GM19023 (cell line): Measurements from ENCODE around the gene COP1.
"Not testable (repeated sequence)": the region's sequence is repeated elsewhere in the genome, so short reads cannot be mapped to it uniquely, and the experiment has no call there.

Source experiments
- ATAC-seq: cut with Tn5 transposase; IDR thresholded peaks from one replicate; pipeline ENCODE4 v1.9.1; 2021; ENCODE audit warnings: mild to moderate bottlenecking, moderate library complexity; ENCODE audit not compliant: unreplicated experiment

The COP1 gene

DNA sequence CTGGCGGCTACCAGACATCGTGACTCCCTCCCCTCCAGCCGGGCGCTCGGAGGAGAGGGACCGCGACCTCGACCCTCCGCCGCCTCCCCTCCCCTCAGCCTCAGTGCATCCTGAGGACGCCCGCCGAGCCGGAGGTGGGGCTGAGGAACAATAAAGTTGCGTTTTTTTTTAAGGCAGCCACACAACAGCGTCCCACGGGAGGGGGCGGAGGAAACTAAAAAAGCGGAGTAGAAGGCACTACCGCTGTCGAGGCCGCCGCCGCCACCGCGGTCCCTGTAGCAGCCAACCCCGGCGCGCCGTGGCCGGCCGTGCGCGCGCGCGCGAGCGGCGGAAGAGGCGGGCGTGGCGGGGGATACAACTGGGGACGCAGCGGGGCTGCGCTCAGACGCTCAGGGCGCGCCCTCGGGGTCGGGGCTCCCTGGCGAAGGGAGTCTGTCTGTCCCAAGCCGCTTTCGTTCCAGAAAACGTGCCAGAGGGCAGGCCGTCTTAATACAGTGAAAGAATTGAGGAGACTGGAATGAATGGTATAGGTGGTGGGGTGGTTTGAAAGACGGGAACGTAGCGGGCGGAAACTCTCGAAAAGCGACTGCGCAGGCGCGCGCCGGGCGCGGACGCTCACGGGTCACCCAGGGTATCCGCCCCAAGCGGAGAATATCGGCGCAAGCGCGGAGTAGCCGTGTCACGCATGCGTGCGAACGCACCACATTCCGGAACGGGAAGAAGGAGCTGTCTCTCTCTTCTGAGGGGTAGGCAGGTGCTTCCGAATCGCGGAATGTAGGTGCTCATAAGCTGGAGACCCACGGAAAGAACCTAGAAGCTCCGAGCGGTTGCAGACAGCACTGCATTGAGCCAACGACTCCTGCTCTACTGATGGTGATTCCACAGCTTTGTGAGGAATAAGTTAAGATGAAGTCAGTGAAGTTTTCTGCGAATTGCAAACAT is at the start of gene COP1:
COP1 (minus strand) TSS at position 326 of the 942 bp plus-strand sequence; CDS start at position 18, 308 bp downstream.
- ATAC-seq, result peak; percentile 86

DNA sequence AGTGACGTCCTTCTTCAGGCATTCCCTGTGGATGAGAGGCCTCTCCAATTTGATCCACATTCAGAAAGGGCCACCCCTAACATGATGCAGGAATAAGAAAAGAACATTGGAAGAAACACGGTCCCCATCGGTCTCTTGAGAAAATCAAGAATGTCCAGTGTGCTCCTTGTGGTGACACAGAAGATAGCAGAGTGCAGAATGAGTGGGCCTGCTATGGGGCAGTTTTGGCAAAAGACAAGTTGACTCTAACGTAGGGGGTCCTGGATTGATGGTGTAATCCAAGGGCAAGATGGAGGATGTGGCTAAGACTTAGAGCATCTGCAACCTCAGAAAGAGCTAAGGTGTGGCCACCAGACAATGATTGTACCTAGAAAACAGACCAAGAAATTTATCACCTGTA is 45.1 kb upstream of the COP1 start:
- ATAC-seq, result no peak

DNA sequence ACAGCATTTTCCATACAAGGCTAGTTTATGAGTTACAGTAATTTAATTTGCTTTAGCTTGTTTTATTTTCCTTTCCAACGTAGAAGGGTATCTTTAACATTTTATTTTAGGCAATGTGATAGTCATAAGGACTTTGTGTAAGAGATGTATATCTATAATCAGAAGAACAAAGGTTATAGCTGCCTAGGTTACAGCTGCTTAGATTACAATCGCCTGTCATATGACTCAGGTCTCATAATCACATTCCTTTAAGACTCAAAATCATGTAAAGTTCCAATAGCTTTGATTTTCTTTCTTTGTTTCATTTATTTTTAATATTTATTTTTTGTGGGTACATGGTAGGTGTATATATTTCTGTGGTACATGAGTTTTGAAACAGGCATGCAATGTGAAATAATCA is 37.8 kb upstream of the COP1 start:
- ATAC-seq, result no peak

DNA sequence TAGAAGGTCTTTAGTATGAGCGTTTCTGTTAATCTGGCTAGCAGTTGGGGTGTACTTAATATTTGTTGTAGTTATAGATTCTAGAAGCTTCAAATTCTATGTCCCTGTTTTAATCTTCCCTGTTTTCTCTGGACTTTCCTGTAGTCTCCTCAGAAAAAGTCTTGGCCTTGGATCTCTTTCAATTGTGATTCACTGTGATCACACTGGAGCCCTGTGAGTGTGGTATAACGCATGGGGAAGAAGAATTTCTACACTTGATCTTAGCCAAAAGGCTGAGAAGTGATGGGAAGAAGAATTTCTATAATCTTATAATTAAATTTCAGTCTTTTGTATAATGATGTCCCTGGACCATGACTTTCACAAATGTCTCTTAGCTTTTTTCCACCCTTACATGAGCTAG is 36.7 kb upstream of the COP1 start:
- ATAC-seq, result no peak

DNA sequence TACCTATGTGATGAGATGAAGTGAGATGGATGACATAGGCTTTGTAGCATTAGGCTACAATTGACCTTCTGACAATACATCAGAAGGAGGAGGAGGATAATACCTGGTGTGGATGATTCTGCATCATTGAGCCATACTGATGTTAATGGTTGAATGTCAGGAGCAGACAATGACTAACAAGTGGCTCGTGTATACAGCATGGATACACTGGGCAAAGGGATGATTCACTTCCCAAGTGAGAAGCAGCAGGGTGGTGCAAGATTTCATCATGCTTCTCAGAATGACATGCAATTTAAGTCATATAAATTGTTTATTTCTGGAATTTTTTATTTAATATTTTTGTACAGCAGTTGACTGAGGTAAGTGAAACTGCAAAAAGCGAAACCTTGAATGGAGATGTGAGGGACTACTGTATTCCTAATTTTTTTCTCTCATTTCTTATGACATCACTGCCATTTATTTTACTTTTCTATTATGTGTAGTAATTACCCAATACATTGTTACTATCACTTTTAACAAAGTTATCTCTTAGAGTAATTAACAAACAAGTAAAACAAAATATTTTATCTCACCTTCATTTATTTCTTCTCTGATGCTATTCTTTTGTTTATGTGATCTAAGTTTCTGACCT is 34.4 kb upstream of the COP1 start:
- no peak for ATAC-seq

DNA sequence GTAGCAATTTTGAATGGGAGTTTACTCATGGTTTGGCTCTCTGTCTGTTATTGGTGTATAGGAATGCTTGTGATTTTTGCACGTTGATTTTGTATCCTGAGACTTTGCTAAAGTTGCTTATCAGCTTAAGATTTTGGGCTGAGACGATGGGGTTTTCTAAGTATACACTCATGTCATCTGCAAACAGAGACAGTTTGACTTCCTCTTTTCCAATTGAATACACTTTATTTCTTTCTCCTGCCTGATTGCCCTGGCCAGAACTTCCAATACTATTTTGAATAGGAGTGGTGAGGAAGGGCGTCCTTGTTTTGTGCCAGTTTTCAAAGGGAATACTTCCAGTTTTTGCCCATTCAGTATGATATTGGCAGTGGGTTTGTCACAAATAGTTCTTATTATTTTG is 26.6 kb upstream of the COP1 start:
- ATAC-seq, result not testable (repeated sequence)

DNA sequence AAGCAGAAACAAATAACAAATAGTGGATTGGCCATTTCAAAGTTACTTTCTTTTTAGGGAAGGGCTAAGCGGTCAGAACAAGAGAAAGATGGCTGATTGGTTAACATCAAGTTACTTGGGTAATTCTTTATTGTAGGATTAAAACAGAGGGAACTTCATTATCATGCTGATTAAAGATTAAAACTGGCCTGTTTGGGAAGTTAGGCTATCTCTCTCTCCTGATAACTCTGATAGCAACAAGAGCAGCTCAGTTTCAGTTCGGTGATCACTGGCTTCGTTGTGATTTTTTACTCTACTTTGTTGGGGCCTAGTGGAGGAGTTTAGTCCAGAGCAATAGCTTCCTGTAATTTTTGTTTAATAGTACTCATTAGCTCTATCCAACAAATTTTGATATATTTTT is 20.5 kb upstream of the COP1 start:
- no peak for ATAC-seq

DNA sequence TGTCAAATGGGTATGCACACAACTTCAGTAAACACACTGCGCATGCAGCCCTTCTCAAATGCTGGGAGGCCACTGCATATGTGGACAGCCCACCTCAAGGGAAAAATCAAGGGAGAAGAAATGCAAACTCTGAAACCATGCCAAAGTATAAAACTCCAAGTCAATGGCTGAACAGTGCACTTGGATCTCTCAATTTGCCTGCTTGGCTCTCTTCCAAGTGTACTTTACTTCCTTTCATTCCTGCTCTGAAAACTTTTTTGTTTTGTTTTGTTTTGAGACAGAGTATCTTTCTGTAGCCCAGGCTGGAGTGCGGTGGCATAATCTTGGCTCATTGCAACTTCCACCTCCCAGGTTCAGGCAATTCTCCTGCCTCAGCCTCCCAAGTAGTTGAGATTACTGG is 18.8 kb upstream of the COP1 start:
- no peak for ATAC-seq

DNA sequence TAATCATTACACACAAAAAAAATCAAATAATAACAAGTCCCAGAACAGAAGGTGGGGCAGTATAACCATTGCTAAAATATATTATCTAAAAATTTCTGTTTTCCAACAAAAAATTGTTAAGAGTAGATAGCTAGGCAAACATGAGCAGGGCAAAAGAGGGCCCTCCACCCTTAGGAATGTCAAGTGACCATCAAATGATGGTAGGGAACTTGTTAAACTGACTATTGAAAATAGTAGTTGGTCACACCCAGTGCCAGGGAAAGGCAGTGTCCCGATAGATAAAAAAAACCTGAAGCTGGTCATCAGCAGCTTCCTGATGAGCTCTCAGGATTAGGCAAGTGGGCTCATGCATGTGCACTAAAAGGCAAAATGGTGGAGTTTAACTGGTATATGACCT is 18.4 kb upstream of the COP1 start:
- ATAC-seq, result no peak

DNA sequence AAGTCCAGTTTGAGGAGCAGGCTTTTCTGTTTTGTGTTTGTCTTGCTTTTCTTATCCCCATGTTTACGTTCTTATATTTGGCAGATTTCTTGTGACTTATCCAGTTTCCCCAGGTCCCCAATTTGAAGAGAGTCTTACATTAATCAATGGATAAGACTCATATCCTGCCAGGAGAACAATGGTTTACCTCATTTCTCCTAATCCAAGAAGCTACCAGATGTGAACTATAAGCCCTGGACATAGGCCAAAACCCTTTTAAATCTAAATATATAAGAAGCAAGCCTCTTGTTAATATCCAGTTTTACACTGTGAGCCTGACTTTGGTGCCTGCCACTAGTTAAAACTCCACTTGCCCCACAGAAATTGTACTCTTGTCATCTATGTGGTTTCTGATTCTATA is 15.1 kb upstream of the COP1 start:
- no peak for ATAC-seq

DNA sequence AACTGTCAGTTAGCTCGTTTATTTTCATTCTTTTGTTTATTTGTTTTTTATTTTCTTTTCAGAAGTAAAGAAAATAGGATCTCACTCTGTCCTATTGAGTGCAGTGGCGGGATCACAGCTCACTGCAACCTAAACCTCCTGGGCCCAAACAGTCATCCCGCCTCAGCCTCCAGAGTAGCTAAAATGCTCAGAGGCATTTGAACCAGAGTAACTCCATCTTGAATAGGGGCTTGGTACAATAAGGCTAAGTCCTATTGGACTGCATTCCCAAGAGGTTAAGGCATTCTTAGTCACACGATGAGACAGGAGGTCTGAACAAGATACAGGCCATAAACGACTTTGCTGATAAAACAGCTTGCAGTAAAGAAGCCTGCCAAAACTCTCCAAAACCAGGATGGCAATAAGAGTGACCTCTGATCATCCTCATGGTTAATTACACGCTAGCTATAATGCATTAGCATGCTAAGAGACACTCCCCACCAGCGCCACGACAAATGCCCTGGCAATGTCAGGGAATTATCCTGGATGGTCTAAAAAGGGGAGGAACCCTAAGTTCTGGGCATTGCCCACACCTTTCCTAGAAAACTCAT is 13.1 kb upstream of the COP1 start:
- no peak for ATAC-seq

DNA sequence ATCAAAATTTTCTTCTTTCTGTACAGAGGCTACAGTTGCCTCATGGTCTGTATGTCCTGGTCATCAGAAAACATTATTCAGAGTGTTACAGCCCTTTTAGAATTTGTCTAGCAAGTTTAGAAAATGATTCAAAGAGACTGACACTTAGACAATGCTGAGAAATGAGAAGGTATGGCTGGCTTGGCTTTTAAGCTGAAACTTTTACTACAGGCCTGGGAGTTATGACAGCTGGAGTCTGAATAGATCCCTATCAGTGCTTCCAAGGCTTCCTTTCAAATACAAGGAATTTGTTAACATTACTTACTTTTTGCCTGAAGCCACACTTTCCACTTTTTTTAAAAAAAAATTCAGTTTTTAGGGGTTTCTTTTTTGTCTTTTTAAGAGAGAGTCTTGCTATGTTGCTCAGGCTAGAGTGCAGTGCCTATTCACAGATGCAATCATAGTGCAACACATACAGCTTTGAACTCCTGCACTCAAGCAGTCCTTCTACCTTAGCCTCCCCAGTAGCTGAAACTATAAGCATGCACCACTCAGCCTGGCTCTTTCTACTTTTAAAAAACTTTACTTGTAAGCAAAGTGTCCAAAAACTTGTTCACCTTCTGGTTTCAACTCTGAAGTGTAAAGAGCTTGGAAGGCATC is 10.5 kb upstream of the COP1 start:
- no peak for ATAC-seq

DNA sequence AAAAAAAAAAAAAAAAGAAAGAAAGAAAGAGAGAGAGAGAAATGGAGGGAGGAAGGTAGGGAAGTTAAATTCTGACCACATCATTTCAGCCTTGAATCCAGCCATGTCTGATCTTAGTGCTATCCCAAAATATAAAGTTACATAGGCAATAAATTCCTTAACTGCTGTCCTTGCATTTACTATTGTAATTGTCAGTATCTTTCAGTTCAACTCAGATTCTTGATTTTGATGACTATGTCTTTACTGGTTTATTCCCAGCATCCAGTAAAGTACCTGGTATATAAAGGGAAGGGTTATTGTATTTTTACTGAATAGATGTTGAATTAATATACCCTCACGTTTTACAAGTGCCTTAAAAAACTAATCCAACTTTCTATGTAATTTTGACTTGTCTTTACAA is 8.9 kb upstream of the COP1 start:
- ATAC-seq, result no peak

DNA sequence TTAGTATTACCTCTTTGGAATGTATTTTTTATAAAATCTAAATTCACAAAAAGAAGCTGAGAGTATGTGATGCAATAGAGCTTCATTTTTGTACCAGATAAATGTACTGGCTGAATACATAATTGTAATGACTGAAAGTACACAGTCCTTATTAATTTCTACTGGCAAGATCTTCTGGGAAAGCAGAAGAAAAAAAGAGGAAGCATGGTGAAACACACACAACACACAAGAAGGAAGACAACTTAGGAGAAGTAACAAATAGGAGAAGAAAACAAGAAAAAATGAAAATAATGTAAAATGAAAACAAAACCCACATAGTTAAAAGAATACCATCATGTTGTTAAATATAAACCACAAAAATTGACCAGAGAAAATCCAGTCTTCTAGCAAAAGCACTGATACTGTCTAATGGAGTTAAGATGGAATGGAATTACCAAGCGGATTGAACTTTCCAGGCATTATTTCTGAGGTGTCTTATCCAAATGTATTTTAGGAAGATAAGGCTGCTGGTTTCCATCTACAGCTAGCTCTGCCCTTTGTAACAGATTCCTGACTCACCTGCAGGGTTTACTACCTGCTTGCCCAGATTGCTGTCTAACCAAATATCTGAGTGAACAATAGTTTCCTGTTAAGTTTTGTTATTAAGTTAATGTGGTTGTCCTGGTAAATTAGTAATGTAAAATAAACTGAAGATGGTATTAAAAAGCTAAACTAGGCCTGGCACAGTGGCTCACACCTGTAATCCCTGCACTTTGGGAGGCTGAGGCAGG is 4.5 kb upstream of the COP1 start:
- ATAC-seq, result no peak

DNA sequence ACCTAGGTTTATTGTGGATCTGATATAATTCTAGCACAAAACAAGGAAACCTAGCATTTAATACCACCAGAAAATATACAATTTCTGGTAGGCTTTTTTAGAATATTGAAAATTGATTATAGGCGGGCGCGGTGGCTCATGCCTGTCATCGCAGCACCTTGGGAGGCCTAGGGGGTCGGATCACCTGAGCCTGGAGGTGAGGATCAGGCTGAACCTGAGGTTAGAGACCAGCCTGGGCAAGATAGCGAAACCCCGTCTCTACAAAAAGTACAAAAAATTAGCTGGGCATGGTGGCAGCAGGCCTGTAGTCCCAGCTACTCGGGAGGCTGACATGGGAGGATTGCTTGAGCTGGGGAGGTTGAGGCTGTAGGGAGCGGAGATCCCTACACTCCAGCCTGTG is 948 bp upstream of the COP1 start:
- no peak for ATAC-seq

DNA sequence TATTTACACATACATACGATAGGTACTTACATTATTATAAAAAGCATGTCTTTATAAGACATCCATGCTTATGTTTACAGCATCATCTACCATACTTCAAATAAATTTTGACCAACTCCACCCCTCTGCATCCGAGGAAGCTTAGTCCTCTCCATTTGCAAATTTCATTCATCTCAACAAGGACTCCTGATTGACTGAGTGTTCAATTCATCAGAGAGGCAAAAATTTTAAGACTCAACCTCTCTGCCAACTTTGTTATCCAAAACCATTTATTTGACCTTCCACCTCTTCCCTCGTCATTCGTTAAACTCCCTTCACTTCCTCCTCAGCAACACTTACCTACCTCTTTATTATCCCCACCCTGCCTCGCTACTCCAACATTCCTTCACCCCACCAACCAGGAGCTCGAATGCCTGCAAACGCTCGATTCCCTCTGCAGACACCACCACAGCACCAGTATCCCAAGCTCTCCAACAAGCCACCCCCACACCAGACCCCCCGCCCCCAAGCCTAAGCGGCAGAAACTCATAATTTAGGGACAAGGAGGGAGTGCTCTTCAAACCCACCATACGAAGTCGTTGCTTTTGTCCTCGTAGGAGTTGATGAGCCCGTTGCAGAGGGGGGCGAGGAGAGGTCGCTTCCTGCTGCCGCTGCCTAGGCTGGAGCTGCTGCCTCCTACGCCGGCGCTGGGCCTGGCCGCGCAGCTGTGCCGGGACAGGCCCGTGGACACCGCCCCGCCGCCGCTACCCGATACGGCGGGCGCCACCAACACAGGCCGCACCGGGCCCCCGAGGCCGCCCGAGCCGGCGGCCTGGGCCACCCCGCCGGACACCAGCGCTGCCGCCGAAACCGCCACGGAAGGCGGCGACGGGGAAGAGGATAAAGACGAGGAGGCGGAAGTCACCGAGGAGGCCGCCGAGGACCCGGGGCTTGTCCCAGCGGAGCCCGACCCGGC is 803 bp downstream of the COP1 start:
- ATAC-seq, result peak; percentile 31

DNA sequence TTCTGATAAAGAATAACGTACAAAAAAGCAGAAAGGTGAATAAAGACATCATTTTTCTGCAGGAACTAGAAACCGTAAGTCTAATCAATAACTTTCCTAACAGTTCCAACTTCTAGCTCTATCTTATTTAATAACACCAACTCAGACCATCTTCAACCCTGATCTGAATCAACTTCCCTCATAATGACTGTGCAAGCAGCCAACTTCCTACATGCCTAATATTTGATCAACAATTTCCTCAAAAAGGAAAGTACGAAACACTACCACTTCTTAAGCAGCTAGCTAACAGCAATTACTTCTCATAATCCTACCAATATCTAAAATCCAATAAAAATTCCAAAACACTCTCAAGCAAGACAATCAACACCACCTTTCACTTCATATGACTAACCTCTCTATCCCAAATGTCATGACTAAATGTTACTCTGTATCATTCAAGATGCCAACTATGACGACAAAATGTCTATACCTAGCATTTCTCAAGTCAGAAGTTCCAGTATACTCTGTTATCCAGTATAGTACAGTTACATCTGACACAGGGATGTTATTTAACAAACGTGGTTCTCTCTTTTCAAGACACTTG is 1.7 kb downstream of the COP1 start:
- no peak for ATAC-seq

DNA sequence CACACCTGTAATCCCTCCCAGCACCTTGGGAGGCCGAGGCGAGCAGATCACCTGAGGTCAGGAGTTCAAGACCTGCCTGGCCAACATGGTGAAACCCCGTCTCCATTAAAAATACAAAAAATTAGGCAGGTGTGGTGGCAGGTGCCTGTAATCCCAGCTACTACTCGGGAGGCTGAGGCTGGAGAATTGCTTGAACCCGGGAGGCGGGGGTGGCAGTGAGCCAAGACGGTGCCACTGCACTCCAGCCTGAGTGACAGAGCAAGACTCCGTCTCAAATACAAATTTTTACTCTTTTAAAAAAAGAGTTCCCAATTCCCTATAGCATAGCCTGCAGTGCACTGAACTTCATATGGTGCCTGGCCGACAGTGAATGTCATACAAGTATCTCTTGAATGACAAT is 2.4 kb downstream of the COP1 start:
- not testable (repeated sequence) for ATAC-seq

DNA sequence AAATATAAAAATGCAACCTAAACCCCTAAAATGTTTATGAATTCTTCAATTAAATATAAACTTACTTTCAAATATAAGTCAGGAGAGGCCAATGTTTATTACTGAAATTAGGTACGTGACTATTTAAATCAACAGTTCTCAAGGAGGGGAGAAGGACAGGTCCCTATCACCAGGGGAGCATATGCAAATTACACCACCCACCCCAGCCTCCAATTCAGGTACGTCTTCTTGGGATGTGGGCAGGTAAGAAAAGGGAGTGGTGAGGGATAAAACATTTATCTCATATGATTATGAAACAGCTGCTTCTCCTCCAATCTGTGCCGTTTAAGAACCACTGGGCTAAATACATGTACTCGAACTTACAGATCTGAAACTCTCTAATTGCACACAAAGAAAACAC is 3.4 kb downstream of the COP1 start:
- ATAC-seq, result no peak
